AG10803 (cell line): ENCODE results near the gene BTNL9.
"Not testable (repeated sequence)": the region's sequence is repeated elsewhere in the genome, so short reads cannot be mapped to it uniquely, and the experiment has no call there.

Experiments used
- DNase-seq: peaks from one replicate; pipeline ENCODE4 v3.0.0; 2010; ENCODE audit warnings: low read depth
- H3K4me3 ChIP-seq: 2 replicates; pipeline ENCODE4 v1.5.1; 2011; ENCODE audit warnings: mild to moderate bottlenecking, low read length, control low read depth
- TF ChIP-seq, protein P1 (sequence below): conservative IDR thresholded peaks from 2 replicates; pipeline ENCODE4 v1.5.1; 2011; ENCODE audit warnings: mild to moderate bottlenecking, low read length, control low read depth, inconsistent platforms

BTNL9 gene

DNA sequence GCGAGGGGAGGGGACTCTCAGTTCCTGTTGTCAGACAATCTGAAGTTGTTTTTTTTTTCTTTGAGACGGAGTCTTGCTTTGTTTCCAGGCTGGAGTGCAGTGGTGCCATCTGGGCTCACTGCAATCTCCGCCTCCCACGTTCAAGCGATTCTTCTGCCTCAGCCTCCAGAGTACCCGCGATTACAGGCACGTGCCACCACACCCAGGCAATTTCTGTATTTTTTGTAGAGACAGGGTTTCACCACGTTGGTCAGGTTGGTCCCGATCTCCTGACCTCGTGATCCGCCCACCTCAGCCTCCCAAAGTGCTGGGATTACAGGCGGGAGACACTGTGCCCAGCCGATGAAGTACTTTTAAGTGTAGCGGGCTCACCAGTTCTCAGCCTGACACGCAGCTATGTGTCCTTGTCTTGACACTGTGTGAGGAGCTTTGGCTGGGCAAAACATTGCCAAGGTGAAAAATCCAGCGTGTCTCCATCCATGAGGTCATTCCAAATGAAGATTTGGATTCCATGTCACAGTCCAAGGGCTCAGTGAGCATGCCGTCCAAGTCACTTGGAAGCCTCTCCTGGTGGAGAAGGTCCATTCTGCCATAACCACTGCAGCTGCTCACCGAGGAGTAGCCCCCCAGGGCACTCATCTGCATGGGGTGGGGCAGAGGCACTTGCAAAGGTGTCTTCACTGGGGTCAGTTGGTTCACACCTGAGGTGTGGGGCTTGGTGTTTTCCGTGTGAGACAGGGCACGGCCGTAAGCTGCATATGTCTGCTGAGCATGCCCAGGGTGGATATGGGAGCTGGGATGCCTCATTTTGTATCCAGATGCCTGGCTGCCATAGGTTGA is 58.9 kb downstream of the BTNL9 start:
- no peak overlapping the region for H3K4me3 ChIP-seq
- DNase-seq, result no peak
- TF ChIP-seq, protein P1, sequence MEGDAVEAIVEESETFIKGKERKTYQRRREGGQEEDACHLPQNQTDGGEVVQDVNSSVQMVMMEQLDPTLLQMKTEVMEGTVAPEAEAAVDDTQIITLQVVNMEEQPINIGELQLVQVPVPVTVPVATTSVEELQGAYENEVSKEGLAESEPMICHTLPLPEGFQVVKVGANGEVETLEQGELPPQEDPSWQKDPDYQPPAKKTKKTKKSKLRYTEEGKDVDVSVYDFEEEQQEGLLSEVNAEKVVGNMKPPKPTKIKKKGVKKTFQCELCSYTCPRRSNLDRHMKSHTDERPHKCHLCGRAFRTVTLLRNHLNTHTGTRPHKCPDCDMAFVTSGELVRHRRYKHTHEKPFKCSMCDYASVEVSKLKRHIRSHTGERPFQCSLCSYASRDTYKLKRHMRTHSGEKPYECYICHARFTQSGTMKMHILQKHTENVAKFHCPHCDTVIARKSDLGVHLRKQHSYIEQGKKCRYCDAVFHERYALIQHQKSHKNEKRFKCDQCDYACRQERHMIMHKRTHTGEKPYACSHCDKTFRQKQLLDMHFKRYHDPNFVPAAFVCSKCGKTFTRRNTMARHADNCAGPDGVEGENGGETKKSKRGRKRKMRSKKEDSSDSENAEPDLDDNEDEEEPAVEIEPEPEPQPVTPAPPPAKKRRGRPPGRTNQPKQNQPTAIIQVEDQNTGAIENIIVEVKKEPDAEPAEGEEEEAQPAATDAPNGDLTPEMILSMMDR, result no peak

DNA sequence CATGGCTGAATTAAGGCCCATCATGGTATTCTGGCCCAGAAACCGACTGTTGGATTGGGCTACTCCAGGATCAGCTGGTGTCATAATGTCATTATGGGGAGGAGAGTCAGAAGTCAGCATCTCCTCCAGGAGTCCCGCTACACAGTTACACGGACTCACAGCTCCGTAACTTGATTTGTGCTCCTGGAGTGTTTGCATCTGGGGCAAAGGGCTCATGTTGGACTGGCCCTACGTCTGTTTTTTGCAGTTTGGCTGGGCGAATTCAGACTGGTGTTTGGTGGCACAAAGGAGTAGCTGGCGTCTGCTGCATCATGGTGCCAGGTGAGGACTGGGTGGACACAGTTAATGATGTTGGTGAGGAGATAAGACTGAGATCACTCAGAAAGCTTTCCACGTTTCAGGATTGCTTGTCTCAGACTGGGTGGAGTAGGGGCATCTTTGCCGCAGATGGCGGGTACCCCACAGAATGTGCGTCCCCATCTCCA is 59.6 kb downstream of the BTNL9 start:
- H3K4me3 ChIP-seq, result no peak overlapping the region
- DNase-seq, result no peak
- TF ChIP-seq, protein P1, result no peak

DNA sequence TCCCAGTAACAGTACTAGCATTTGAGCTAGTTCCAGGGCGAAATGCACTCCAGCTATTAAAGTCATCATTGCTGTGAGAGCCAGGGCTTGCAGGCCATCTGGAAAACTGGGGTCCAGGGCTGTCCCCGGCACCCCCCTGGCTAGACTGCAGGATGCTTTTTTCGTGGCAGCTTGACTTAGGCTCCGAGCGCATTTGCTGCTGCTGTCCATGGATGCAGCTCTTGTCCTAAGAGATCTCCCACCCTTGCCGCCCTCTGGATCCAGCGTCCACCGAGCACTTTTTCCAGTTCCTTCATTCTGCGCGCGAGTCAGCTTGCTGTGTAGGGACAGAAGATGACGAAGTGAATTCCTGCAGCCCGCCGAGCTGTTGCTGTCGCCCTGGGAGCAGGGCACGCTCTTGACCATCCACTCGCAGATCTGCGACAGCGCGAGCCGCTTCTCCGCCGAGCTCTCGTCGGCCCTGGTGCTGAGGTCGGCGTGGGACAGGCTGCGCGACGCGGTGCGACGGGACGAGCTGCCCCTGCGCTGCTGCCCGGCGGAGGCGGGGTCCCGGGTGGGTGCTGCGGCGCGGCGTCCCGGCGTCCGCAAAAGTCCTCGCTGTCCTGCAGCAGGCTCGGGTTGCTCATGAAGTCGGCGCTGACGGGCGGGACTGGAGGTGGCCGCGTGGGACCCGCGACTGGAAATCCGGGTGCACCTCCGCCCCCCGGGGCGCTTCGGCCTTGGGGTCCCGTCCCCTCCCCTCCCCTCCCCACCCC is 60.2 kb downstream of the BTNL9 start:
- TF ChIP-seq, protein P1, result no peak
- DNase-seq, result peak; percentile 20
- no peak overlapping the region for H3K4me3 ChIP-seq

DNA sequence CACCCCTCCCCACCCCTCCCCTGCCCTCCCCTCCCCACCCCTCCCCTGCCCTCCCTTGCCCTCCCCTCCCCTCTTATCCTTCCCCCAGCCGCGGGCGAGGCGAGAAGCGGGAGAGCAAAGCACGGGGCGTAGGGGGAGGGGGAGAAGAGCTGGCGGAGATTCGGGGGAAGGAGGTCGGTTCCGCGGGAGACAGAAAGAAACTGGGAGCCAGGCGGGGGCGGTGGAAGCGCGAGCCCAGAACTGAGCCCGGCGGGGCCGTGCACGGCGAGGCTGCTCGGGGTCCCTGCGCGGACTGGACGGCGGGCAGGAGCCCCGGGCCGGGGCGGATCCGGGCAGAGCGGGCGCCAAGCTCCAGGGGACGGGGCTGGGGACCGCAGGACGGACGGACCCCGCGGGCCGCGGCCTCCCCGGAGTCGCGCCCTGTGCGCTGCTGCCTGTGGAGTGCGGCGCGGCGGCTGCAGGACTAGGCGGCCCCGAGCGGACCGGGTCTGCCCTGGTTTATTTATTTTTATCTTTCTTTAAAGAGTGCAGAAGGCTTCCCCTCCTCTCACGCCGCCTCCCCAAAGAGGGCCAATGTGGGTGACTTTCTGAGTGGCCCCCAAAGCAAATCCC is 61.1 kb downstream of the BTNL9 start:
- not testable (repeated sequence) for DNase-seq, H3K4me3 ChIP-seq

DNA sequence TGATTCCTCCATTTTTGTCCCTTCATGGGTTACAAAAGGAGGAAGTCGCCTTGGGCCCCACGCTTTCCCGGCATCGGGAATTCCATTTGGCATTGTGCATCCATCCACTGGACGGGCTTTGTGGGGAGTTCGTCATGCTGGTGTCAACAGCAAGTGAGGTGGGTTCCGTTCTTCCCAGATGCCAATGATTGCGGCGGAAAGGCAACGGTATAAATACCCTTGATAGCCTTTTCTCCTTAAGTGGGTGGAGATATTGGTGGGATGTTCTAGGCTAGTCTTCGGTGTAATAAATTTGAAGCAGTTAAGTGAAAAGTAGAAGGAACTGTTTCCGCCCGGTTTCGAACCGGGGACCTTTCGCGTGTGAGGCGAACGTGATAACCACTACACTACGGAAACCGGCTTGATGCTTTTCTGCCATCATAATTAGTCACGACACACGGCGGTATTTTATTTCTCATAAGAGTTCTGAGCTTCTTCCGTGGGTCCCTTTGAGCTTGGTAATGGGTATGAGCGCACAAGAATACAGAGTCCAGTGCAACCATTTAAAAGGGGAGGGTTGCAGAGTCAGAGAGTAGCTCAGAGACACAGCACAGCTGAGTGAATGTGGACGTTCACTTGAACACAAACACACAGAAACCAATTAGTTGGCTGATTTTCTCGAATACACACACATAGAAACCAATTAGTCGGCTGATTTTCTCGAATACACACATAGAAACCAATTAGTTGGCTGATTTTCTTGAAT is 62.0 kb downstream of the BTNL9 start:
- H3K4me3 ChIP-seq, DNase-seq: not testable (repeated sequence)

DNA sequence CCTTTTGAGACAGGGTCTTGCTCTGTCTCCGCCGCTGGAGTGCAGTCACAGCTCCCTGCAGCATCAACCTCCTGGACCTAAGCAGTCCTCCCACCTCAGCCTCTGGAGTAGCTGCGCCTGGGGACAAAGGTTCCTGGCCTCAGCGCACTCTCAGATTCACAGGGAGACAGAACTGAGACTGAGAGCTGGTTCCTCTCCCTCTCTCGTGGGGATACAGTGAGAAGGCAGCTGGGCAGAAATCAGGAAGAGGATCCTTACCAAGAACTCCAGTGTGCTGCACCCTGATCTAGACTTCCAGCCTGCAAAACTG is 64.1 kb downstream of the BTNL9 start:
- H3K4me3 ChIP-seq, DNase-seq: not testable (repeated sequence)

DNA sequence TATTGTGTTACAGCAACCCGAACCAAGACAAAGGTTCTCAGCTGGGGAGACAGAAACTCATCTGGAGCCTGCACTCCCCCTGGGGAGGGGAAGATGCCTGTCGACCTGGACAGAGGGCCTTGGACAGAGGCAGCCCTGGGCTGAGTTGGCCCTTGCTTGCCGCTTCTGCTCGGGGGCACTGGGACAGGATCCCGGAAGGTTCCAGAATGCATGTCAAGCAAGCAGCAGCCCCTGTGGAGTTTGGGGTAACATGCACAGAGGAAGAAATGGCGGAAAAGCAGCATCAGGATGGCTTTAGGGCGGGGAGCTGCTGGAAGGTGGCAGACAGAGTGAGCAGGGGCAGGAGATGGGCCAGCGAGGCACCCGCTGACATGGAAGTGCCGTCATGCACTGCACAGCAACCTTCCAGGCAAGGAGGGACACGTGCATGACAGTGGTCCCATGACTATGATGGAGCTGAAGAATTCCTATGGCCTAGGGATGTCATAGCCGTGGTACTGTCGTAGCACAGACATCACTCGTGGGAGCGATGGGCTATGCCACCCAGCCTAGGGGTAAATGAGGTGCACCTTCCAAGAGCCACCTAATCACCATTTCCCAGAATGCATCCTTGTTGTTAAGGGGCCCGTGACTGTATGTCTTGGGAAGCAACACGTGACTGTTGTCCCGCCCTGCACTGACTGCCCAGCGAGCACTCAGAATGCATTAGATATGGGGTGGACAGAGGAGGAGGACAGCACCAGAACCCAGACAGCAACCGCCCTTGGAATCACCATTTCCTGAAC is 64.7 kb downstream of the BTNL9 start:
- H3K4me3 ChIP-seq, DNase-seq: not testable (repeated sequence)

DNA sequence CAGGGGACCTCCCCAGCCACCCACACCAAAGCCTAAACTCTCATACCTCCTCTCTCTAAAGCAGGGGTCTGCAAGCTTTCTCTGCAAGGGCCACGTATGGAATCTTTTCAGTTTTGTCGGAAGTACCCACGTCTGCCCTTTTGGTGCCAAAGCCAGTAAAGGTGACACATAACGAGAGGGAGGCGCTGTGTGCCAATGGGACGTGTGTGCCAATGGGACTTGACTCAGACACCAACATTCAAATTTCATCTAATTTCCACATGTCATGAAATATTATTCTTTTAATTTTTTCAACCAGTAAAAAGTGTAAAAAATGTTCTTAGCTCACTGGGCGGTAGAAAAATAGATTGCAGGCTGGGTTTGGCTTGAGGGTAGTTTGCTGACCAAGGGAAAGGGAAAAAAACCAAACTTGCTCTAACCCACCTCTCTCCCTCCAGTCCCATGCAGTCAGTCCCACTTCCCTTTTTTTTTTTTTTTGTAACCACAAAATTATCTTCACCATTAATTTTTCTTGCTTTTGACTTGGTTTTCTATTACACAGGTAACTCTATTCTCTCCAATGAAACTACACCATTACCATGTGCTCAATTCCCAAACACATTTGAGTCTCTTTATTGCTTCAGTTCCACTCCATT is 65.4 kb downstream of the BTNL9 start:
- no peak for DNase-seq
- no peak overlapping the region for H3K4me3 ChIP-seq
- TF ChIP-seq, protein P1, result no peak
